WTC11 (cell line): Measurements from ENCODE around the gene TRIM5. TPM values are rescaled to one million over a fixed set of nuclear protein-coding genes. Genes with fewer than 3 reads are reported as not detected.
A peak's percentile ranks its signal among the peaks of the same experiment; 100 is the strongest.
"Not testable (repeated sequence)": the region's sequence is repeated elsewhere in the genome, so short reads cannot be mapped to it uniquely, and the experiment has no call there.

Experiments used
- ATAC-seq: fragments of 200-7000 bp; cut with Tn5 transposase; 2 replicates; pipeline ENCODE4 v1.10.0; 2021; ENCODE audit warnings: mild to moderate bottlenecking, moderate library complexity
- CTCF ChIA-PET: fragments of 300-600 bp; sonication (Branson Sonifier 250); formaldehyde crosslinking; loops from one replicate; lab custom pipeline; 2021; ENCODE audit warnings: antibody characterized with exemption; lab: Charles Lee
- POLR2A ChIA-PET: fragments of 350-600 bp; sonication (Branson Sonifier 250); formaldehyde crosslinking; loops from one replicate; lab custom pipeline; 2021; ENCODE audit warnings: antibody characterized with exemption; lab: Charles Lee
- DNase-seq: peaks from one replicate; pipeline ENCODE4 v3.0.0; 2021; ENCODE audit warnings: low spot score
- H3K27ac Mint-ChIP-seq: 2 replicates; pipeline ENCODE4 v1.8.0; 2021; ENCODE audit warnings: mixed read lengths
- H3K27me3 Mint-ChIP-seq: 2 replicates; pipeline ENCODE4 v1.8.0; 2021; ENCODE audit warnings: low read depth, mild to moderate bottlenecking, moderate library complexity, mixed read lengths
- H3K36me3 Mint-ChIP-seq: 2 replicates; pipeline ENCODE4 v1.8.0; 2021; ENCODE audit warnings: mixed read lengths
- H3K4me1 Mint-ChIP-seq: 2 replicates; pipeline ENCODE4 v1.8.0; 2022; ENCODE audit warnings: mixed read lengths
- H3K4me3 Mint-ChIP-seq: 2 replicates; pipeline ENCODE4 v1.8.0; 2021; ENCODE audit warnings: mild to moderate bottlenecking, moderate library complexity, mixed read lengths
- H3K9me3 Mint-ChIP-seq: 2 replicates; pipeline ENCODE4 v1.8.0; 2021; ENCODE audit warnings: mixed read lengths
- ATF2 ChIP-seq: sonication (generic); formaldehyde crosslinking; IDR thresholded peaks from 2 replicates; pipeline ENCODE4 v1.8.1; 2022; ENCODE audit warnings: low read depth, missing genetic modification reagents, borderline replicate concordance
- ERG ChIP-seq: fragments of 250-450 bp; sonication (Bioruptor Pico); IDR thresholded peaks from 2 replicates; pipeline ENCODE4 v1.8.0; 2021; ENCODE audit warnings: mild to moderate bottlenecking
- GTF2I ChIP-seq: fragments of 250-450 bp; sonication (Bioruptor Pico); conservative IDR thresholded peaks from 2 replicates; pipeline ENCODE4 v1.4.0; 2021; ENCODE audit warnings: mild to moderate bottlenecking
- KAT7 ChIP-seq: sonication (generic); formaldehyde crosslinking; IDR thresholded peaks from 2 replicates; pipeline ENCODE4 v1.8.1; 2023; ENCODE audit warnings: missing genetic modification reagents, mild to moderate bottlenecking, borderline replicate concordance
- PRDM15 ChIP-seq: sonication (generic); formaldehyde crosslinking; IDR thresholded peaks from 2 replicates; pipeline ENCODE4 v1.8.0; 2022; ENCODE audit warnings: missing genetic modification reagents
- RORB ChIP-seq: fragments of 250-450 bp; sonication (Bioruptor Pico); IDR thresholded peaks from 2 replicates; pipeline ENCODE4 v1.9.0; 2021; ENCODE audit warnings: mild to moderate bottlenecking
- TCF7 ChIP-seq: sonication (generic); formaldehyde crosslinking; IDR thresholded peaks from 2 replicates; pipeline ENCODE4 v1.8.0; 2022; ENCODE audit warnings: mild to moderate bottlenecking, low read depth, missing genetic modification reagents, moderate library complexity
- TEAD1 ChIP-seq: sonication (generic); formaldehyde crosslinking; IDR thresholded peaks from 2 replicates; pipeline ENCODE4 v1.8.0; 2022; ENCODE audit warnings: mild to moderate bottlenecking, missing genetic modification reagents
- TEAD4 ChIP-seq: sonication (generic); formaldehyde crosslinking; IDR thresholded peaks from 2 replicates; pipeline ENCODE4 v1.8.0; 2022; ENCODE audit warnings: mild to moderate bottlenecking, missing genetic modification reagents
- ZNF121 ChIP-seq: sonication (generic); formaldehyde crosslinking; IDR thresholded peaks from 2 replicates; pipeline ENCODE4 v1.8.0; 2023; ENCODE audit warnings: missing genetic modification reagents
- ZNF232 ChIP-seq: sonication (generic); formaldehyde crosslinking; IDR thresholded peaks from 2 replicates; pipeline ENCODE4 v1.8.0; 2022; ENCODE audit warnings: mild to moderate bottlenecking, missing genetic modification reagents
- ZNF423 ChIP-seq: fragments of 250-450 bp; sonication (Bioruptor Pico); IDR thresholded peaks from 2 replicates; pipeline ENCODE4 v2.1.2; 2022; ENCODE audit warnings: mild to moderate bottlenecking, moderate library complexity
- ZNF425 ChIP-seq: fragments of 250-450 bp; sonication (Bioruptor Pico); conservative IDR thresholded peaks from 2 replicates; pipeline ENCODE4 v1.9.0; 2021; ENCODE audit warnings: mild to moderate bottlenecking
- total RNA-seq: library from RNA; stranded (reverse); gene quantifications from 3 replicates; pipeline ENCODE4 v1.2.3, GENCODE V29; 2021

TRIM5 gene
- total RNA-seq, 1 experiment from 2014 or later: 31.8 TPM

GRCh38 chr11:5695580-5695979, 10.7 kb upstream of the TRIM5 start (continued):
- TF ChIP-seq ATF2 (CRISPR knock-in tag): no peak

- Mint-ChIP-seq H3K4me3 (no peak overlapping the region), H3K9me3 (no peaks in the 10 kb centered on the region), H3K36me3 (peaks cover 44% of the 10 kb centered on the region), H3K27me3 (no peaks in the 10 kb centered on the region), H3K4me1 (peaks cover 41% of the 10 kb centered on the region), H3K27ac (no peak overlapping the region)
- ChIA-PET CTCF (no interaction called here), POLR2A (no interaction called here)
- no peak for TF ChIP-seq ZNF232 (CRISPR knock-in tag)
- no peak for TF ChIP-seq TEAD1 (CRISPR knock-in tag)
- ATAC-seq (no peak), DNase-seq (no peak)
These were observed 9.8 kb upstream of the TRIM5 start for GRCh38 chr11:5694642-5695041.

- CTCF ChIA-PET: no interaction called here
- Mint-ChIP-seq H3K4me1 (peaks cover 53% of the 10 kb centered on the region), H3K36me3 (peaks cover 26% of the 10 kb centered on the region), H3K4me3 (peak overlapping the region; percentile 75), H3K27me3 (no peaks in the 10 kb centered on the region), H3K9me3 (peaks cover 10% of the 10 kb centered on the region), H3K27ac (peak overlapping the region; percentile 61; the same call in 1 of the 2 replicates)
- no peak for DNase-seq
- no peak for TF ChIP-seq KAT7 (CRISPR knock-in tag)
- TF ChIP-seq TCF7 (CRISPR knock-in tag): no peak
- TF ChIP-seq ZNF121: no peak
- no peak for TF ChIP-seq GTF2I (CRISPR knock-in tag)
- no peak for TF ChIP-seq ZNF425 (CRISPR knock-in tag)
- no peak for TF ChIP-seq PRDM15 (CRISPR knock-in tag)
- no peak for TF ChIP-seq RORB (CRISPR knock-in tag)
- TF ChIP-seq ERG: no peak
- TF ChIP-seq TEAD4: no peak
- no peak for TF ChIP-seq ZNF423 (CRISPR knock-in tag)
- POLR2A ChIA-PET: no interaction called here
- ATAC-seq: no peak
These were observed 7.1 kb upstream of the TRIM5 start for GRCh38 chr11:5691964-5692361.

GRCh38 chr11:5691238-5691963, 6.5 kb upstream of the TRIM5 start:
- ATAC-seq, POLR2A ChIA-PET, H3K27me3 Mint-ChIP-seq, CTCF ChIA-PET, DNase-seq: not testable (repeated sequence)
- Mint-ChIP-seq H3K4me1 (peaks cover 53% of the 10 kb centered on the region), H3K27ac (peak overlapping the region; percentile 99; the same call in 1 of the 2 replicates), H3K9me3 (peaks cover 10% of the 10 kb centered on the region), H3K36me3 (peaks cover 21% of the 10 kb centered on the region), H3K4me3 (peak overlapping the region; percentile 75)
